GM23338 (cell line): Measurements from ENCODE around the gene TRAF3IP1. TPM values are rescaled to one million over a fixed set of nuclear protein-coding genes. Genes with fewer than 3 reads are reported as not detected.

Experiments used
- ATAC-seq: fragments of 200-7000 bp; cut with Tn5 transposase; 3 replicates; pipeline ENCODE4 v1.9.1; 2020
- DNase-seq: peaks from one replicate; pipeline ENCODE4 v3.0.0-alpha.2; 2015; ENCODE audit warnings: low spot score
- H2AFZ ChIP-seq: fragments of 200-600 bp; sonication (generic); 2 replicates; pipeline ENCODE4 v1.8.0; 2016; ENCODE audit warnings: antibody characterized with exemption, mild to moderate bottlenecking, moderate library complexity
- H3F3A ChIP-seq: fragments of 200-600 bp; sonication (generic); replicated peaks from 2 replicates; pipeline ENCODE4 v1.8.0; 2017; ENCODE audit warnings: antibody characterized with exemption, mixed run types, low read depth
- H3K27ac ChIP-seq: fragments of 200-600 bp; sonication (generic); 2 replicates; pipeline ENCODE4 v1.6.1; 2016; ENCODE audit warnings: low read depth
- H3K27me3 ChIP-seq: fragments of 200-600 bp; sonication (generic); 2 replicates; pipeline ENCODE4 v1.8.0; 2016; ENCODE audit warnings: mild to moderate bottlenecking, mixed run types, moderate library complexity; ENCODE audit not compliant: insufficient read depth
- H3K36me3 ChIP-seq: fragments of 200-600 bp; sonication (generic); 2 replicates; pipeline ENCODE4 v1.8.0; 2016; ENCODE audit warnings: mild to moderate bottlenecking; ENCODE audit not compliant: insufficient read depth
- H3K4me1 ChIP-seq: fragments of 200-600 bp; sonication (generic); 2 replicates; pipeline ENCODE4 v1.8.0; 2016; ENCODE audit warnings: mild to moderate bottlenecking, moderate library complexity; ENCODE audit not compliant: insufficient read depth
- H3K4me2 ChIP-seq: fragments of 200-600 bp; sonication (generic); 2 replicates; pipeline ENCODE4 v1.7.1; 2017; ENCODE audit warnings: mixed run types
- H3K4me3 ChIP-seq: fragments of 200-600 bp; sonication (generic); 2 replicates; pipeline ENCODE4 v1.6.1; 2016; ENCODE audit warnings: mixed run types
- H3K79me2 ChIP-seq: fragments of 200-600 bp; sonication (generic); replicated peaks from 2 replicates; pipeline ENCODE4 v1.8.0; 2017; ENCODE audit warnings: mild to moderate bottlenecking; ENCODE audit not compliant: insufficient read depth
- H3K9me2 ChIP-seq: fragments of 200-600 bp; sonication (generic); 2 replicates; pipeline ENCODE4 v1.8.0; 2017; ENCODE audit not compliant: insufficient read depth
- H4K20me1 ChIP-seq: fragments of 200-600 bp; sonication (generic); replicated peaks from 2 replicates; pipeline ENCODE4 v1.8.0; 2017; ENCODE audit warnings: mild to moderate bottlenecking; ENCODE audit not compliant: insufficient read depth
- H3K27ac Mint-ChIP-seq: 2 replicates; pipeline ENCODE4 v1.8.0; 2020; ENCODE audit warnings: inconsistent platforms, mild to moderate bottlenecking, moderate library complexity, mixed read lengths
- H3K27me3 Mint-ChIP-seq: 3 replicates; pipeline ENCODE4 v1.8.0; 2022; ENCODE audit warnings: low read depth, mild to moderate bottlenecking, moderate library complexity, mixed read lengths, inconsistent platforms; ENCODE audit not compliant: insufficient read depth, poor library complexity
- H3K36me3 Mint-ChIP-seq: 3 replicates; pipeline ENCODE4 v1.8.0; 2021; ENCODE audit warnings: low read depth, mild to moderate bottlenecking, inconsistent platforms, moderate library complexity, mixed read lengths
- H3K4me1 Mint-ChIP-seq: 3 replicates; pipeline ENCODE4 v1.8.0; 2020; ENCODE audit warnings: mild to moderate bottlenecking, inconsistent platforms, mixed read lengths
- H3K4me3 Mint-ChIP-seq: 3 replicates; pipeline ENCODE4 v1.8.0; 2021; ENCODE audit warnings: moderate library complexity, mild to moderate bottlenecking, inconsistent platforms, mixed read lengths
- H3K9me3 Mint-ChIP-seq: 3 replicates; pipeline ENCODE4 v1.8.0; 2020; ENCODE audit warnings: moderate library complexity, mild to moderate bottlenecking, inconsistent platforms, mixed read lengths
- CTCF ChIP-seq, 2 experiments: fragments of 200-600 bp in 1 of 2; sonication (generic) in 1 of 2; conservative IDR thresholded peaks; 2 replicates each; pipeline versions ENCODE4 v1.5.1 to v1.6.1; 2016 to 2017; ENCODE audit warnings: antibody characterized with exemption in 2 of 2, low read depth in 2 of 2, mild to moderate bottlenecking in 2 of 2, moderate library complexity in 1 of 2
- EZH2 ChIP-seq: fragments of 200-600 bp; sonication (generic); IDR thresholded peaks from one replicate; pipeline ENCODE4 v1.8.0; 2017; ENCODE audit warnings: antibody characterized with exemption, mild to moderate bottlenecking, low read depth; ENCODE audit not compliant: unreplicated experiment
- JUNB ChIP-seq: IDR thresholded peaks from one replicate; pipeline ENCODE4 v1.6.1; 2016; ENCODE audit warnings: antibody characterized with exemption; ENCODE audit not compliant: unreplicated experiment
- NANOG ChIP-seq: IDR thresholded peaks from 2 replicates; pipeline ENCODE4 v1.6.1; 2016; ENCODE audit warnings: antibody characterized with exemption, borderline replicate concordance
- POLR2AphosphoS5 ChIP-seq: IDR thresholded peaks from 2 replicates; pipeline ENCODE4 v1.6.1; 2016; ENCODE audit warnings: antibody characterized with exemption, low read depth
- REST ChIP-seq: IDR thresholded peaks from one replicate; pipeline ENCODE4 v1.6.1; 2018; ENCODE audit warnings: antibody characterized with exemption; ENCODE audit not compliant: unreplicated experiment
- STAT1 ChIP-seq: IDR thresholded peaks from one replicate; pipeline ENCODE4 v1.6.1; 2016; ENCODE audit warnings: antibody characterized with exemption; ENCODE audit not compliant: unreplicated experiment
- polyA plus RNA-seq: library from polyadenylated mRNA; unstranded; fragments of >200 nt; fragmentation: Nextera tagmentation; extraction: Ambion mirVana; gene quantifications from 2 replicates; pipeline ENCODE4 v1.2.1, GENCODE V29; 2016
- total RNA-seq: library from RNA; depleted of rRNA; stranded (reverse); fragments of >200 nt; shearing (Covaris generic); gene quantifications from 2 replicates; pipeline ENCODE4 v1.2.3, GENCODE V29; 2014
- TF ChIP-seq, protein P1 (sequence below): IDR thresholded peaks from 2 replicates; pipeline ENCODE4 v1.6.1; 2016; ENCODE audit warnings: antibody characterized with exemption
- TF ChIP-seq, protein P2 (sequence below): fragments of 250-450 bp; sonication (Bioruptor Pico); IDR thresholded peaks from 2 replicates; pipeline ENCODE4 v1.5.0; 2020; ENCODE audit warnings: mild to moderate bottlenecking, moderate library complexity

Gene TRAF3IP1
- total and polyA plus RNA-seq, 2 experiments from 2014 or later, result 12.5 to 20.7 TPM

GRCh38 chr2:238396663-238397062, 76.3 kb downstream of the TRAF3IP1 start:
- no peak for TF ChIP-seq POLR2AphosphoS5
- no peak for TF ChIP-seq JUNB
- no peak for TF ChIP-seq CTCF (conservative IDR thresholded peaks at IDR 0.05; ENCODE audit: low read depth in 2 of 2)
- no peak for TF ChIP-seq NANOG
- TF ChIP-seq, protein P1, sequence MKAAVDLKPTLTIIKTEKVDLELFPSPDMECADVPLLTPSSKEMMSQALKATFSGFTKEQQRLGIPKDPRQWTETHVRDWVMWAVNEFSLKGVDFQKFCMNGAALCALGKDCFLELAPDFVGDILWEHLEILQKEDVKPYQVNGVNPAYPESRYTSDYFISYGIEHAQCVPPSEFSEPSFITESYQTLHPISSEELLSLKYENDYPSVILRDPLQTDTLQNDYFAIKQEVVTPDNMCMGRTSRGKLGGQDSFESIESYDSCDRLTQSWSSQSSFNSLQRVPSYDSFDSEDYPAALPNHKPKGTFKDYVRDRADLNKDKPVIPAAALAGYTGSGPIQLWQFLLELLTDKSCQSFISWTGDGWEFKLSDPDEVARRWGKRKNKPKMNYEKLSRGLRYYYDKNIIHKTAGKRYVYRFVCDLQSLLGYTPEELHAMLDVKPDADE, result no peak
- no peak for TF ChIP-seq REST
- TF ChIP-seq STAT1, result no peak
- no peak for TF ChIP-seq EZH2
- TF ChIP-seq, protein P2, sequence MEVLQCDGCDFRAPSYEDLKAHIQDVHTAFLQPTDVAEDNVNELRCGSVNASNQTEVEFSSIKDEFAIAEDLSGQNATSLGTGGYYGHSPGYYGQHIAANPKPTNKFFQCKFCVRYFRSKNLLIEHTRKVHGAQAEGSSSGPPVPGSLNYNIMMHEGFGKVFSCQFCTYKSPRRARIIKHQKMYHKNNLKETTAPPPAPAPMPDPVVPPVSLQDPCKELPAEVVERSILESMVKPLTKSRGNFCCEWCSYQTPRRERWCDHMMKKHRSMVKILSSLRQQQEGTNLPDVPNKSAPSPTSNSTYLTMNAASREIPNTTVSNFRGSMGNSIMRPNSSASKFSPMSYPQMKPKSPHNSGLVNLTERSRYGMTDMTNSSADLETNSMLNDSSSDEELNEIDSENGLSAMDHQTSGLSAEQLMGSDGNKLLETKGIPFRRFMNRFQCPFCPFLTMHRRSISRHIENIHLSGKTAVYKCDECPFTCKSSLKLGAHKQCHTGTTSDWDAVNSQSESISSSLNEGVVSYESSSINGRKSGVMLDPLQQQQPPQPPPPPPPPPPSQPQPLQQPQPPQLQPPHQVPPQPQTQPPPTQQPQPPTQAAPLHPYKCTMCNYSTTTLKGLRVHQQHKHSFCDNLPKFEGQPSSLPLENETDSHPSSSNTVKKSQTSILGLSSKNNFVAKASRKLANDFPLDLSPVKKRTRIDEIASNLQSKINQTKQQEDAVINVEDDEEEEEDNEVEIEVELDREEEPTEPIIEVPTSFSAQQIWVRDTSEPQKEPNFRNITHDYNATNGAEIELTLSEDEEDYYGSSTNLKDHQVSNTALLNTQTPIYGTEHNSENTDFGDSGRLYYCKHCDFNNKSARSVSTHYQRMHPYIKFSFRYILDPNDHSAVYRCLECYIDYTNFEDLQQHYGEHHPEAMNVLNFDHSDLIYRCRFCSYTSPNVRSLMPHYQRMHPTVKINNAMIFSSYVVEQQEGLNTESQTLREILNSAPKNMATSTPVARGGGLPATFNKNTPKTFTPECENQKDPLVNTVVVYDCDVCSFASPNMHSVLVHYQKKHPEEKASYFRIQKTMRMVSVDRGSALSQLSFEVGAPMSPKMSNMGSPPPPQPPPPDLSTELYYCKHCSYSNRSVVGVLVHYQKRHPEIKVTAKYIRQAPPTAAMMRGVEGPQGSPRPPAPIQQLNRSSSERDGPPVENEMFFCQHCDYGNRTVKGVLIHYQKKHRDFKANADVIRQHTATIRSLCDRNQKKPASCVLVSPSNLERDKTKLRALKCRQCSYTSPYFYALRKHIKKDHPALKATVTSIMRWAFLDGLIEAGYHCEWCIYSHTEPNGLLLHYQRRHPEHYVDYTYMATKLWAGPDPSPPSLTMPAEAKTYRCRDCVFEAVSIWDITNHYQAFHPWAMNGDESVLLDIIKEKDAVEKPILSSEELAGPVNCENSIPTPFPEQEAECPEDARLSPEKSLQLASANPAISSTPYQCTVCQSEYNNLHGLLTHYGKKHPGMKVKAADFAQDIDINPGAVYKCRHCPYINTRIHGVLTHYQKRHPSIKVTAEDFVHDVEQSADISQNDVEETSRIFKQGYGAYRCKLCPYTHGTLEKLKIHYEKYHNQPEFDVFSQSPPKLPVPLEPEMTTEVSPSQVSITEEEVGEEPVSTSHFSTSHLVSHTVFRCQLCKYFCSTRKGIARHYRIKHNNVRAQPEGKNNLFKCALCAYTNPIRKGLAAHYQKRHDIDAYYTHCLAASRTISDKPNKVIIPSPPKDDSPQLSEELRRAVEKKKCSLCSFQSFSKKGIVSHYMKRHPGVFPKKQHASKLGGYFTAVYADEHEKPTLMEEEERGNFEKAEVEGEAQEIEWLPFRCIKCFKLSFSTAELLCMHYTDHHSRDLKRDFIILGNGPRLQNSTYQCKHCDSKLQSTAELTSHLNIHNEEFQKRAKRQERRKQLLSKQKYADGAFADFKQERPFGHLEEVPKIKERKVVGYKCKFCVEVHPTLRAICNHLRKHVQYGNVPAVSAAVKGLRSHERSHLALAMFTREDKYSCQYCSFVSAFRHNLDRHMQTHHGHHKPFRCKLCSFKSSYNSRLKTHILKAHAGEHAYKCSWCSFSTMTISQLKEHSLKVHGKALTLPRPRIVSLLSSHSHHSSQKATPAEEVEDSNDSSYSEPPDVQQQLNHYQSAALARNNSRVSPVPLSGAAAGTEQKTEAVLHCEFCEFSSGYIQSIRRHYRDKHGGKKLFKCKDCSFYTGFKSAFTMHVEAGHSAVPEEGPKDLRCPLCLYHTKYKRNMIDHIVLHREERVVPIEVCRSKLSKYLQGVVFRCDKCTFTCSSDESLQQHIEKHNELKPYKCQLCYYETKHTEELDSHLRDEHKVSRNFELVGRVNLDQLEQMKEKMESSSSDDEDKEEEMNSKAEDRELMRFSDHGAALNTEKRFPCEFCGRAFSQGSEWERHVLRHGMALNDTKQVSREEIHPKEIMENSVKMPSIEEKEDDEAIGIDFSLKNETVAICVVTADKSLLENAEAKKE (CRISPR knock-in tag), result no peak
- H3K4me2 ChIP-seq, result no peak overlapping the region
- H2AFZ ChIP-seq, result no peak overlapping the region
- no peak overlapping the region for H3K4me3 ChIP-seq
- H3K27ac ChIP-seq, result no peak overlapping the region
- H3K9me3 Mint-ChIP-seq, result no peaks in the 10 kb centered on the region
- H3K79me2 ChIP-seq, result no peaks in the 10 kb centered on the region
- DNase-seq (no peak), ATAC-seq (no peak)
- peaks cover 2% of the 10 kb centered on the region for H3K27me3 Mint-ChIP-seq
- H3K4me1 ChIP-seq, result no peaks in the 10 kb centered on the region
- no peaks in the 10 kb centered on the region for H4K20me1 ChIP-seq
- no peaks in the 10 kb centered on the region for H3F3A ChIP-seq
- H3K4me1 Mint-ChIP-seq, result peaks cover 5% of the 10 kb centered on the region
- no peaks in the 10 kb centered on the region for H3K27me3 ChIP-seq
- H3K36me3 ChIP-seq, result no peaks in the 10 kb centered on the region
- no peaks in the 10 kb centered on the region for H3K36me3 Mint-ChIP-seq
- H3K4me3 Mint-ChIP-seq, result no peak overlapping the region
- no peak overlapping the region for H3K27ac Mint-ChIP-seq
- H3K9me2 ChIP-seq, result no peaks in the 10 kb centered on the region
